Measurements from ENCODE around the gene MAG. TPM values are rescaled to one million over a fixed set of nuclear protein-coding genes. Genes with fewer than 3 reads are reported as not detected.
A peak's percentile ranks its signal among the peaks of the same experiment; 100 is the strongest.

The MAG gene
- total RNA-seq, 5 donors from 2014 or later (not counting 1 experiment from before 2014, with no cell fraction given): 0.16 to 0.19 TPM; not detected in 3

DNA sequence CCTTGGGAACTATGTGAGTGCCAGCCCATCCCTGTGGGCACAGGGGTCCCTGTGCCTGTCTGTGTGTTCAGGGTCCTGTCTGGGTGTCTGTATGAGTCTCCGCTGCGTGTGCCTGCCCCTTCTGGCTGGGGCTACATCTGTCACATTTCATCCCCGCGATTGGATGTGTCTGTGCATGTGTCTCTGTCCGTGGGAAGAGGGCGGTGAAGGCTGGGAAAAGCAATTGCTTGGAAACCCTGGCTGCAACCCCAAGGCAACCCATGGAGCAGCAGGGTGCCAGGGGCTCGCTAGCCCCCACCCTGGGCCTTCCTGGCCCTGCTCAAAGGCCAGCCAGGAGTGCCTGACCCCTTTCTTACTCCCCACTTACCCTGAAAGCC lies 1.4 kb downstream of the MAG start:
- ChIA-PET CTCF (no interaction called here), POLR2A (no interaction called here)
- Mint-ChIP-seq H3K36me3 (no peaks in the 10 kb centered on the region), H3K4me3 (no peak overlapping the region), H3K27me3 (peaks cover 0 to 3% of the 10 kb centered on the region in 2 donors), H3K4me1 (peaks cover 0 to 8% (median 7%) of the 10 kb centered on the region in 3 donors), H3K27ac (no peak overlapping the region), H3K9me3 (no peaks in the 10 kb centered on the region)
- ATAC-seq (replicated peaks in 1 of 4) (no peak), DNase-seq (no peak)
- H3K4me1 ChIP-seq (ENCODE audit: control insufficient read depth in 1 of 2, extremely low read depth in 1 of 2, insufficient read depth in 2 of 2, low read length in 2 of 2): peaks cover 0 to 11% of the 10 kb centered on the region in 2 experiments
- no peak overlapping the region for H3K4me3 ChIP-seq (ENCODE audit: control insufficient read depth in 1 of 2, extremely low read depth in 1 of 2, low read length in 1 of 2)
- no peak overlapping the region for H3K27ac ChIP-seq (ENCODE audit: low read length)
- WGBS (ENCODE audit: insufficient coverage): 72% methylated on average over 3 of the region's 7 CpGs
- H3K27me3 ChIP-seq (replicated peaks in 1 of 2; ENCODE audit: control insufficient read depth in 2 of 2, extremely low read depth in 1 of 2, insufficient read depth in 2 of 2, low read length in 1 of 2): peaks cover 0 to 21% of the 10 kb centered on the region in 2 experiments
- H3K9me3 ChIP-seq: no peaks in the 10 kb centered on the region
- H3K36me3 ChIP-seq (ENCODE audit: control insufficient read depth in 2 of 2, extremely low read depth in 1 of 2, insufficient read depth in 1 of 2, low read length in 1 of 2): no peaks in the 10 kb centered on the region

DNA sequence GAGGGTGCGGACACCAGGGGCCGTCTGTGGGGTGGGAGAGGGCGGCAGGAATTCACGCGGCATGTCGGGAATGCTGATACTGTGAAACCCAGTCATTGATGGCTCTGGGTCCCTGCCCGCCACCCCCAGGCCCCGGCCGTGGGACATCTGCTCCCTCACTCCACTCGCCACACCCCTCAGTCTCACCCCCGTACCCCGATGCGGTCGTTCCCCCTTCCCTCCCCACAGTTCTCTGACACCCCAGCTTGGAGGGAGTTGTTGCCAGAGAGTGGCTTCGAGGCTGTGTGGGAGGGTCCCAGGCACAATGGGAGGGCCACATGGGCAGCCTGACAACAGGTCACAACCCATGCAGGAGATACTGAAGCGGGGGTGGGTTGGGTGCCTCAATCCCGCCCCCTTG lies 1.8 kb downstream of the MAG start:
- no peaks in the 10 kb centered on the region for H3K36me3 ChIP-seq (ENCODE audit: control insufficient read depth in 2 of 2, extremely low read depth in 1 of 2, insufficient read depth in 1 of 2, low read length in 1 of 2)
- peaks cover 0 to 8% (median 7%) of the 10 kb centered on the region in 3 donors for H3K4me1 Mint-ChIP-seq
- H3K27me3 ChIP-seq (replicated peaks in 1 of 2; ENCODE audit: control insufficient read depth in 2 of 2, extremely low read depth in 1 of 2, insufficient read depth in 2 of 2, low read length in 1 of 2): peaks cover 0 to 21% of the 10 kb centered on the region in 2 experiments
- POLR2A ChIA-PET: no interaction called here
- CTCF ChIA-PET: no interaction called here
- H3K4me3 Mint-ChIP-seq: no peak overlapping the region
- no peak overlapping the region for H3K27ac ChIP-seq (ENCODE audit: low read length)
- H3K36me3 Mint-ChIP-seq: no peaks in the 10 kb centered on the region
- peaks cover 0 to 3% of the 10 kb centered on the region in 2 donors for H3K27me3 Mint-ChIP-seq
- H3K4me1 ChIP-seq (ENCODE audit: control insufficient read depth in 1 of 2, extremely low read depth in 1 of 2, insufficient read depth in 2 of 2, low read length in 2 of 2): peaks cover 0 to 11% of the 10 kb centered on the region in 2 experiments
- WGBS (ENCODE audit: insufficient coverage): 92% methylated on average over 4 of the region's 17 CpGs
- no peak overlapping the region for H3K27ac Mint-ChIP-seq
- H3K9me3 ChIP-seq: no peaks in the 10 kb centered on the region
- no peaks in the 10 kb centered on the region for H3K9me3 Mint-ChIP-seq
- DNase-seq: no peak
- no peak overlapping the region for H3K4me3 ChIP-seq (ENCODE audit: control insufficient read depth in 1 of 2, extremely low read depth in 1 of 2, low read length in 1 of 2)
- no peak for ATAC-seq (replicated peaks in 1 of 4)

DNA sequence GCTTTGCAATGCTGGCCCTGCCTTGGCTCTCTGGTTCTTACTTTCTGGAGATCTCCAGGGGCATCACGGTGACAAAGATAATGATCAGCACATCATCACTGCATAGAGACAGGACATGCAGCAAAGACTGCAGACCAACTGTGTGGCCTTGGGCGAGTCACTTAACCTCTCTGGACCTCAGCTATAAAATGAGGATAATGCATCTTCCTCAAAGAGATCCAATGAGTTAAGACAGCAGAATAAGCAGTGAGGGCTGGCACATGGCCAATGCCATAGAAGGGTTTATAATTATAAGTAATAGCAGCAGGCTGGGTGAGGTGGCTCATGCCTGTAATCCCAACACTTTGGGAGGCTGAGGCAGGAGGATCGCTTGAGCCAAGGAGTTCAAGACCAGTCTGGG lies 2.4 kb downstream of the MAG start:
- Mint-ChIP-seq H3K27ac (no peak overlapping the region), H3K4me1 (peaks cover 0 to 8% (median 7%) of the 10 kb centered on the region in 3 donors), H3K36me3 (no peaks in the 10 kb centered on the region), H3K4me3 (no peak overlapping the region), H3K27me3 (peaks cover 0 to 3% of the 10 kb centered on the region in 2 donors), H3K9me3 (no peaks in the 10 kb centered on the region)
- Histone ChIP-seq H3K27me3 (replicated peaks in 1 of 2; ENCODE audit: control insufficient read depth in 2 of 2, extremely low read depth in 1 of 2, insufficient read depth in 2 of 2, low read length in 1 of 2) (peaks cover 0 to 21% of the 10 kb centered on the region in 2 experiments), H3K4me3 (ENCODE audit: control insufficient read depth in 1 of 2, extremely low read depth in 1 of 2, low read length in 1 of 2) (no peak overlapping the region), H3K36me3 (ENCODE audit: control insufficient read depth in 2 of 2, extremely low read depth in 1 of 2, insufficient read depth in 1 of 2, low read length in 1 of 2) (no peaks in the 10 kb centered on the region), H3K4me1 (ENCODE audit: control insufficient read depth in 1 of 2, extremely low read depth in 1 of 2, insufficient read depth in 2 of 2, low read length in 2 of 2) (peaks cover 0 to 11% of the 10 kb centered on the region in 2 experiments), H3K27ac (ENCODE audit: low read length) (no peak overlapping the region), H3K9me3 (no peaks in the 10 kb centered on the region)
- DNase-seq (no peak), ATAC-seq (replicated peaks in 1 of 4) (no peak)
- ChIA-PET CTCF (no interaction called here), POLR2A (no interaction called here)
- WGBS (ENCODE audit: insufficient coverage): 0% methylated on average over 1 of the region's 3 CpGs

DNA sequence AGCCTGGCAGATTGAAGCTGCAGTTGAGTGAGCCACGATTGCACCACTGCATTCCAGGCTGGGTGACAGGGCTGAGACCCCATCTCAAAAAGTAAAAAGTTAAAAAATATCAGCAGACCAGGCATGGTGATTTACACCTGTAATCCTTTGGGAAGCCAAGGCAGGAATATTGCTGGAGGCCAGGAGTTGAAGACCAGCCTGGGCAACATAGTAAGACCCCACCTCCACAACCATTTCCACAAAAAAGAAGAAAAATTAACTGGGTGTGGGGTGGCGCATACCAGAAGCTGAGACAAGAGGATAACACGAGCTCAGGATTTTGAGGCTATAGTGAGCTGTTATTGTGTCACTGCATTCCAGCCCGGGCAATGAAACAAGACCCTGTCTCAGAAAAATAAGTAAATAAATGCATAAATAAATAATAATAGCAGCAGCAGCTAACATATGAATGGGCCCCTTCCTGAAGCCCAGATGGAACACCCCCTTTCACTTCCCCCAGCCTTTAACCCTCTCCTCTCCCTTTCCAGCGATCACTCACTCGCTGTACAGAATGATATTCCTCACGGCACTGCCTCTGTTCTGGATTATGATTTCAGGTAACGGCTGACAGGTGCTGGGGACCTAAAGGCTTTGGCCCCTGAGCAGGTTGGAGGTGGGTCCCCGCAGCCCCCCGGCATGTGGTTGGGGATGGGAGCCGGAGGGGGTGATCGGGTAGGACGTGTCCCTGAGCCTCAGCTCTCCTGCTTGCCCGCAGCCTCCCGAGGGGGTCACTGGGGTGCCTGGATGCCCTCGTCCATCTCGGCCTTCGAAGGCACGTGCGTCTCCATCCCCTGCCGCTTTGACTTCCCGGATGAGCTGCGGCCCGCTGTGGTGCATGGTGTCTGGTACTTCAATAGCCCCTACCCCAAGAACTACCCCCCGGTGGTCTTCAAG lies 3.2 kb downstream of the MAG start:
- Mint-ChIP-seq H3K27ac (peak overlapping the region in 1 of 2 donors; percentile 39), H3K36me3 (no peaks in the 10 kb centered on the region), H3K4me1 (peaks cover 0 to 8% (median 7%) of the 10 kb centered on the region in 3 donors), H3K4me3 (peak overlapping the region in 1 of 3 donors; percentile 46), H3K9me3 (no peaks in the 10 kb centered on the region), H3K27me3 (peaks cover 0 to 3% of the 10 kb centered on the region in 2 donors)
- Histone ChIP-seq H3K4me3 (ENCODE audit: control insufficient read depth in 1 of 2, extremely low read depth in 1 of 2, low read length in 1 of 2) (peak overlapping the region in 1 of 2 donors; percentile 0), H3K27ac (ENCODE audit: low read length) (no peak overlapping the region), H3K4me1 (ENCODE audit: control insufficient read depth in 1 of 2, extremely low read depth in 1 of 2, insufficient read depth in 2 of 2, low read length in 2 of 2) (peaks cover 0 to 11% of the 10 kb centered on the region in 2 experiments), H3K9me3 (no peaks in the 10 kb centered on the region), H3K27me3 (replicated peaks in 1 of 2; ENCODE audit: control insufficient read depth in 2 of 2, extremely low read depth in 1 of 2, insufficient read depth in 2 of 2, low read length in 1 of 2) (peaks cover 0 to 20% of the 10 kb centered on the region in 2 experiments), H3K36me3 (ENCODE audit: control insufficient read depth in 2 of 2, extremely low read depth in 1 of 2, insufficient read depth in 1 of 2, low read length in 1 of 2) (no peaks in the 10 kb centered on the region)
- CTCF ChIA-PET: no interaction called here
- DNase-seq (no peak), ATAC-seq (replicated peaks in 1 of 4) (no peak)
- POLR2A ChIA-PET: interaction anchor here in 1 of 2 donors (0.6 kb wide), 1 partner anchor 149 kb away, joined by 3 read pairs; no protein-coding TSS in a partner anchor
- 47% methylated on average over 18 of the region's 25 CpGs for WGBS (ENCODE audit: insufficient coverage)

DNA sequence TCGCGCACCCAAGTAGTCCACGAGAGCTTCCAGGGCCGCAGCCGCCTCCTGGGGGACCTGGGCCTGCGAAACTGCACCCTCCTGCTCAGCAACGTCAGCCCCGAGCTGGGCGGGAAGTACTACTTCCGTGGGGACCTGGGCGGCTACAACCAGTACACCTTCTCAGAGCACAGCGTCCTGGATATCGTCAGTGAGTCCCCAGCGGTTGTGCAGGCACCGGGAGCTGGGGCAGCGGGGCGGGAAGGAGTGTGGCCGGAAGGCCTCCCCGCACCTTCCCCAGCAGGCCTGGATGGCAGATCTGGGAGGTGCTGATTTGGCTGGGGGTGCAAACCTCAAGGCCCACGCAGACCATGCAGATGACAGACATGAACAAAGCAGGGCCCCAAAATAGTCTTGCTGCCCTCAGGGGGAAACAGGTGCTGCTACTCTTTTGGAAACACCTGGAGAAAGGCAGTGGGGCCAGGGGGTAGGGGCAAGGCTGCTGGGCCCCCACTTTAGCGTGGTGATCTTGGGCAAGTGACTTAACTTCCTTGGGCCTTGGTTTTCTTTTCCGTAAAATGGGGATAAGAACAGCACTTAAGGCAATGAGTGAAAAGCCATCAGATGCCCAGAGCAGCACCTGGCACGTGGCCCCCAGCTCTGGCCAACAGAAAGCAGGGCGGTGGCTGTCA lies 4.0 kb downstream of the MAG start:
- Mint-ChIP-seq H3K27ac (peak overlapping the region in 1 of 2 donors; percentile 39), H3K27me3 (peaks cover 0 to 3% of the 10 kb centered on the region in 2 donors), H3K36me3 (no peaks in the 10 kb centered on the region), H3K9me3 (no peaks in the 10 kb centered on the region), H3K4me3 (peak overlapping the region in 1 of 3 donors; percentile 46), H3K4me1 (peaks cover 0 to 8% (median 7%) of the 10 kb centered on the region in 3 donors)
- no peaks in the 10 kb centered on the region for H3K9me3 ChIP-seq
- H3K27me3 ChIP-seq (replicated peaks in 1 of 2; ENCODE audit: control insufficient read depth in 2 of 2, extremely low read depth in 1 of 2, insufficient read depth in 2 of 2, low read length in 1 of 2): peaks cover 0 to 18% of the 10 kb centered on the region in 2 experiments
- CTCF ChIA-PET: no interaction called here
- WGBS (ENCODE audit: insufficient coverage): 20% methylated on average over 24 of the region's 24 CpGs
- H3K4me1 ChIP-seq (ENCODE audit: control insufficient read depth in 1 of 2, extremely low read depth in 1 of 2, insufficient read depth in 2 of 2, low read length in 2 of 2): peaks cover 0 to 11% of the 10 kb centered on the region in 2 experiments
- ATAC-seq (replicated peaks in 1 of 4) (peak; percentile 72 to 93 (median 89)), DNase-seq (peak in 34 of 35 experiments; percentile 6 to 59 (median 36))
- POLR2A ChIA-PET: interaction anchor here in 1 of 2 donors (0.6 kb wide), 1 partner anchor 150 kb away, joined by 3 read pairs; no protein-coding TSS in a partner anchor
- no peaks in the 10 kb centered on the region for H3K36me3 ChIP-seq (ENCODE audit: control insufficient read depth in 2 of 2, extremely low read depth in 1 of 2, insufficient read depth in 1 of 2, low read length in 1 of 2)
- peak overlapping the region in 1 of 2 donors; percentile 0 for H3K4me3 ChIP-seq (ENCODE audit: control insufficient read depth in 1 of 2, extremely low read depth in 1 of 2, low read length in 1 of 2)
- peak overlapping the region; percentile 9 for H3K27ac ChIP-seq (ENCODE audit: low read length)
